AG09309 (cell line): ENCODE results near the gene ATRIP.

Source experiments
- DNase-seq: peaks from one replicate; pipeline ENCODE4 v3.0.0-alpha.2; 2010; ENCODE audit warnings: low read depth
- H3K4me3 ChIP-seq: 2 replicates; pipeline ENCODE4 v1.5.1; 2011; ENCODE audit warnings: mild to moderate bottlenecking, low read depth, low read length, moderate library complexity; ENCODE audit not compliant: control insufficient read depth
- TF ChIP-seq, protein P1 (sequence below): IDR thresholded peaks from 2 replicates; pipeline ENCODE4 v1.5.1; 2011; ENCODE audit warnings: mild to moderate bottlenecking, low read depth, low read length, inconsistent platforms; ENCODE audit not compliant: insufficient read depth, control insufficient read depth; ENCODE audit errors: missing control alignments

ATRIP gene

DNA sequence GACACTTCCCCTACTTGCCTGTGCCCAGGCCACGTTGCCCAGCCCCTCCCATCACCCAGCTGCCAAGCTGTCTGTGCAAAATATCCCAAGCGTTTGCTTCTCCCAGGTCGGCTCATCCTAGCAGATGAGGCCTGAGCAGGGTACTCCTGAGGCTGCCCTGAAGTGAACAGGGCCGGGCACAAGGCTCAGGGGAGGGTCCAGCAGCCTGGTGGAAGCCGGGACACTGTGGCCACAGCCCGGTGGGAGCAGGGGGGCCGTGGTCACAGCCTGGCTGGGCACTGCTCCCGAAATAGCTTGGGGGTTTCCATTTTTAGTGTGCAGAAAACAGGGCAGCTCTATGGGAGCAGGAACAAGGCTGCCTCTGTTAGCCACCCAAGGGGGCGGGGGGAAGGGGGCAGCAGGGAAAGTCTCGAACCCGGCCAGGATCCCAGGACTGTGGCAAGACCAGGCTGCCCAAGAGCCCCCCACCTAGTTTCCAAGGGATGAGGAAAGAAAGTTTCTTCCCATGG, 20.1 kb upstream of the ATRIP start:
- H3K4me3 ChIP-seq: no peak overlapping the region
- DNase-seq: no peak
- TF ChIP-seq, protein P1, sequence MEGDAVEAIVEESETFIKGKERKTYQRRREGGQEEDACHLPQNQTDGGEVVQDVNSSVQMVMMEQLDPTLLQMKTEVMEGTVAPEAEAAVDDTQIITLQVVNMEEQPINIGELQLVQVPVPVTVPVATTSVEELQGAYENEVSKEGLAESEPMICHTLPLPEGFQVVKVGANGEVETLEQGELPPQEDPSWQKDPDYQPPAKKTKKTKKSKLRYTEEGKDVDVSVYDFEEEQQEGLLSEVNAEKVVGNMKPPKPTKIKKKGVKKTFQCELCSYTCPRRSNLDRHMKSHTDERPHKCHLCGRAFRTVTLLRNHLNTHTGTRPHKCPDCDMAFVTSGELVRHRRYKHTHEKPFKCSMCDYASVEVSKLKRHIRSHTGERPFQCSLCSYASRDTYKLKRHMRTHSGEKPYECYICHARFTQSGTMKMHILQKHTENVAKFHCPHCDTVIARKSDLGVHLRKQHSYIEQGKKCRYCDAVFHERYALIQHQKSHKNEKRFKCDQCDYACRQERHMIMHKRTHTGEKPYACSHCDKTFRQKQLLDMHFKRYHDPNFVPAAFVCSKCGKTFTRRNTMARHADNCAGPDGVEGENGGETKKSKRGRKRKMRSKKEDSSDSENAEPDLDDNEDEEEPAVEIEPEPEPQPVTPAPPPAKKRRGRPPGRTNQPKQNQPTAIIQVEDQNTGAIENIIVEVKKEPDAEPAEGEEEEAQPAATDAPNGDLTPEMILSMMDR: no peak

DNA sequence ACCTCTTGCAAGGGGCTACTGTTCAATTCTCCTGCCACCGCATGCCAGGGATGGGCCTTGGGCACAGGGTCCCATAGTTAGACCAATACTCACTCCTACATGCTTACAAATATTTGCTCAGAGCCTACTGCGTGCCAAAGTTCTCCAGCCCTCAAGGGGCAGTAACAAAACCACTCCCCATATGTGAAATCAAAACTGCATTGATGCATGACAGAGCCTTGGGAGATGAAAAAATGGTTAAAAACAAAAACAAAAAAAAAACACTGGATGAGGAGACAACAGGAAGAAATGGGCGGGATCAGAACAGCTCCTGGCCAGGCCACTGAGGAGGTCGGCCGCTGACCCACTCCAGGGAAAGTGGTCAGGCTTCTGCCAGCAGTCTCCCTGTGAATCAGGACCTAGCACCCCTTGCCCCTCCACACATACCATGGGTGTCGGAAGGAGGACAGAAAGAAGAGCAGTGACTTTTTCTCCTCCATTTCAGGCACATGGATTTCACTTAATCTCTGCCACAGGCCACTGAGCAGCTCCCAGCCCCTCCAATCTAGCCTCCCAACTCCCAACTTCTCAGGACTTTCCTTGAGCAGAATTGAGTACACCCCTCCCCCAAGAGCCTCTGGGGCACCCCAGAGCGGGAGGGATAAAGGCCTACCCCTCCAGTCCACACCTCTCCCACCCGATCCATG, 19.4 kb upstream of the ATRIP start:
- H3K4me3 ChIP-seq: no peak overlapping the region
- DNase-seq: no peak
- TF ChIP-seq, protein P1: no peak

- no peak for DNase-seq
- H3K4me3 ChIP-seq: no peak overlapping the region
- TF ChIP-seq, protein P1: no peak
These were observed 18.9 kb upstream of the ATRIP start for GRCh38 chr3:48427630-48427962.

- no peak for DNase-seq
- H3K4me3 ChIP-seq: peak overlapping the region; percentile 58
- TF ChIP-seq, protein P1: no peak
These were observed 18.4 kb upstream of the ATRIP start for GRCh38 chr3:48428088-48428571.

DNA sequence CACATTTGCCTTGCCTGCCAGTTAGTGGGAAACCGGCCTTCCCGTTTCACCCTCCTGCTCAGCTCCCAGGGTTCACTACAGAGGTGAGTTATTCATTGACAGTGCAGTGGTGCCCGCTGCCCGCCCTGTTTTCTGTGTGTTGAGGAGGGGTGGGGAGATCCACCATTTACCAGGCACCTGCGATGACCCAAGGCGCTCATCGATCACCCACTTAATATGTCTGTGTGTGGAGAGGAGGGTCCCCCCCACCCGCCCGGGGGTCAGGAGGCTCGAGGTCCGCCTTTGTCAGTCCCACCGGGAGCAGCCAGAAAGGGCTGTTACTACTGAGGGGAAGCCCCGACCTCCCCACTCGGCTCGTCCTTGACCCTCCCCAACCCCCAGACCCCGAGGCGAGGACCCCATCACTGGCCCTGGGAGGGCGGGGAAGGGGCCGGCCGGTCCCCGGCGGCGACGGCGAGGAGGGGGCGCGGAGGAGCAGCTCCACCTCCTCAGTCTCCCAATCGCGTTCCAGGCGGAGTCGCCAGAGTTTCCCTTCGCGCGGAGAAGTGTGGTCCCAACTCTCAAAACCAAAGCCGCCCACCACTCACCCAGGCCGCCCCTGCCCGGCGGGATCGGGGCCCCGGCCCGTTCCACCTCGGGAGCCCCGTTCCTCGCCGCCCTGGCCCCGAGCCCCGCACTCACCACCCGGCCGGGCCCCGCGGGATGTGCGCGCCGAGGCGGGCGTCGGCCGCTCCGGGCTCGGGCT, 17.8 kb upstream of the ATRIP start:
- DNase-seq: no peak
- TF ChIP-seq, protein P1: no peak

GRCh38 chr3:48429317-48429959, 17.1 kb upstream of the ATRIP start:
- no peak for DNase-seq
- H3K4me3 ChIP-seq: peak overlapping the region; percentile 58
- TF ChIP-seq, protein P1: no peak

More for the DNA sequence above, 17.8 kb upstream of the ATRIP start:
- H3K4me3 ChIP-seq: peak overlapping the region; percentile 58
